IPS-NIHi7 (cell line): ENCODE measurements around the gene SMPDL3A.
"Not testable (repeated sequence)": the region's sequence is repeated elsewhere in the genome, so short reads cannot be mapped to it uniquely, and the experiment has no call there.

Experiments
- DNase-seq: peaks from one replicate; pipeline ENCODE4 v3.0.0; 2012; ENCODE audit warnings: mixed read lengths; ENCODE audit errors: extremely low spot score

SMPDL3A gene

DNA sequence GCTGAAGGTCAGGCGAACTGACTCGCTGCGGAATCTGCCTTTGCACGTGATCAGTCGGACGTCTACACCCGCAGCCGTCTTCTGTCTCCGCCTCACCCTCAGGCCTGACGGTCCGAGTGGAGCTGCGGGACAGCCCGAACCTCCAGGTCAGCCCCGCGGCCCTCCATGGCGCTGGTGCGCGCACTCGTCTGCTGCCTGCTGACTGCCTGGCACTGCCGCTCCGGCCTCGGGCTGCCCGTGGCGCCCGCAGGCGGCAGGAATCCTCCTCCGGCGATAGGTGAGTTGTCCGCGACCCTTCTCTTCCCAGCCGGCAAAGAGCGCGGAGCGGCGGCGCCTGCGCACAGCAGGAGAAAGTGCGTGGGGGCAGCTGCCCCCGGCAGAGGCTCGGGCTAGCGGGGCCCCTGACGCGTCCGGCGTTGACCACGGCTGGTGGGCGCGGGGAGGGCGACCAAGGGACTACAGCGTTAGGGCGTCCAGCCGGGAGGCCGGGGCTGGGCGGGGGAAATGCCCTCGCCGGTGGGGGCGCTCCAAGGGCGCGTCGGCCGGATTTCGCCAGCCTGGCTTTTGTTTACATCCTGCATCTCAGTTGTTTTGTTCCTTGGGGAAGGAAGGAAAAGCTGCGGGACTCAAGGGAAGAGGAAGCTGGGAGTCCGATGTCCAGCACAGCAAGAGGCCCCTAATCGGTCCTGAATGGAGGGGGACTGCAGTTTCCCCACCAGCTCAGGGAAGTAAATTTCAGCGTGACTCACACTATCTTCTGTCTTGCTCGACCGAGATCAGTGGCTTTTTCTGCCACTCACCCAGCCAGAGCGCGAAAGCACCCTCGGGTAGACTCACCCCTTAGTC lies at the start of gene SMPDL3A:
Gene SMPDL3A (plus strand): TSS at position 77 of the 846 bp plus-strand sequence. CDS start 89 bp downstream, at position 166.
- DNase-seq, result peak; percentile 78

- no peak for DNase-seq
These were observed 49.0 kb upstream of the SMPDL3A start for GRCh38 chr6:122740091-122740490.

- no peak for DNase-seq
These were observed 48.1 kb upstream of the SMPDL3A start for GRCh38 chr6:122740936-122741335.

DNA sequence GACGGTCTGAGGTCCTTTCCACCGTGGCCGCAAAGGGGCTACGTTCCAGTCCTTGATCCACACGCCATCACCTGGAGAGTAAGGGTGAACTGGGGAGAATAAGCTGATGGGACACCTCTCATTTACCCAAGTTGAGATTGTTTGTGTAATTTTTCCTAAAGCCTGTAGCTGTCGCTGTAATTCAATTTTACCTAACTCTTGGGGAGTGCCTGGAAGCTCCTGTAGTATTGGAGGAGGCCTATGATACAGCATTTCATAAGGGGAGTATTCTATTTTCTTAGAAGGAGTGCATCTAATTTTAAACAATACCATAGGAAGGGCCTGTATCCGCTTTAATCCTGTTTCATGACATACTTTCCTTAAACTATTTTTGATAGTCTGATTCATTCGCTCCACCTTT lies 44.8 kb upstream of the SMPDL3A start:
- not testable (repeated sequence) for DNase-seq

- not testable (repeated sequence) for DNase-seq
These were observed 44.2 kb upstream of the SMPDL3A start for GRCh38 chr6:122744856-122745255.

DNA sequence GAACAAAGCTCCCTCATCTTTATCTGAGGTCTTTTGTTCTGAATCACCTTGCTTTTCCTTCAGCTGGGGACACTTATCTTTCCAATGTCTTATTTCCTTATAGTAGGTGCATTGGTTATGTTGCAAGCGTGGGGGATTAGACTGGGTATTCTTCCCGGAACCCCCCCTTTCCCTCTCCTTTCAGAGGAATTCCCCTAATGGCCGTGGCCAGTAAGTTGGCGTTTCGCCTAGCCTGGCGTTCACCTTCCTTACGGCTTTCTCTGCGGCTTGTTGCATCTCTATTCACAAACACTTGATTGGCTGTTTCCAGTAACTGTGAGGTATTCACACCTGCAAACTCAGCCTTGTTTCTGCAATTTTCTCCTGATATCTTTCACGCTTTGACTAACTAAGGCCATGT lies 42.4 kb upstream of the SMPDL3A start:
- no peak for DNase-seq

DNA sequence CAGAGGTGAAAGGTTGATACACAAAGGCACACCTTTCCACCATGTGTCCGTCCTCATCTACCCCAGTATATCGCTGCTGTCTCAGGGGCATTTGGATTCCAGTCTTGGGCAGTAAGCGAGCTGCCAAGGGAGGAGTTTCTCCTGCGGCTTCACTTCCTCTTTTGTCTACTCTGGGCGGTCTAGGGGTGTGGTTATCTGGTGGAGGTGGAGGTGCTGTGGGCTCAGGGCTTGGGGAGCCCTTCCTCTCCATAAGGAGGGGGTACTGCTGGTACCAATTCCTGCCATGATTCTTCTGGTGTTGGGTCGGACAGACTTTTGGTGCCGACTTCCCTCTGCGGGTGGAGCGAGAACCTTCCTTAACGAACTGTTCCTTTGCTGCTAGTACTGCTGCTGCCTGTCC lies 41.5 kb upstream of the SMPDL3A start:
- DNase-seq, result no peak

GRCh38 chr6:122748945-122749344 lies 40.1 kb upstream of the SMPDL3A start:
- not testable (repeated sequence) for DNase-seq

DNA sequence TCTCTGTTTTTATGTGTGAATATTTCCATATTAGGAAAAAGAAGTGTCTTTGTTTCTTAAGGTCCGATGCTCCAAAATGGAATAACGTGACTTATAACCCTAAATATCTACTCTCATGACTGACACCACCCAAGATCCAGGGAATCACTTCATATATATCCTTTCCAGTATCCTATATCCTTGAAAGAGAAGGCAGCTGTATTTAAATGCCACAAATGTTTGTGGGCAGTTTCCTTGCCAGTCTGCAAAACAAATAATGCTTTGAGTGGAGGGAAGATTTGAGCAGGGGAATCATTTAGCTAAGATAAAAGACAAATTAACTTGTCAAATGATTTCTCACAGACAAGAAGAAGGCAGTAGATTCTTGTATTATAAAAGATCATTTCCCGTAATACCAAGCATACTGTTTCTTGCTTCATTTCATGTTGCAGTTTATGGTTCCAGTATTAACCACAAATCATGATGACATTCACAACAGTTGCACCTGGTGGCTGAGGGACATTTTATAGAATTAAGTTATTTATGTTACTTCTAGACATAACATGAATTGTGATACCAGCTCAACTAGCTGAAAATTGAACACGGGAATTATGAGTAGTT lies 39.5 kb upstream of the SMPDL3A start:
- DNase-seq, result no peak

GRCh38 chr6:122751326-122751725 lies 37.7 kb upstream of the SMPDL3A start:
- DNase-seq, result no peak

GRCh38 chr6:122752459-122752858 lies 36.6 kb upstream of the SMPDL3A start:
- DNase-seq, result no peak

- no peak for DNase-seq
These were observed 35.9 kb upstream of the SMPDL3A start for GRCh38 chr6:122753000-122753687.

- DNase-seq, result no peak
These were observed 35.4 kb upstream of the SMPDL3A start for GRCh38 chr6:122753688-122754056.

DNA sequence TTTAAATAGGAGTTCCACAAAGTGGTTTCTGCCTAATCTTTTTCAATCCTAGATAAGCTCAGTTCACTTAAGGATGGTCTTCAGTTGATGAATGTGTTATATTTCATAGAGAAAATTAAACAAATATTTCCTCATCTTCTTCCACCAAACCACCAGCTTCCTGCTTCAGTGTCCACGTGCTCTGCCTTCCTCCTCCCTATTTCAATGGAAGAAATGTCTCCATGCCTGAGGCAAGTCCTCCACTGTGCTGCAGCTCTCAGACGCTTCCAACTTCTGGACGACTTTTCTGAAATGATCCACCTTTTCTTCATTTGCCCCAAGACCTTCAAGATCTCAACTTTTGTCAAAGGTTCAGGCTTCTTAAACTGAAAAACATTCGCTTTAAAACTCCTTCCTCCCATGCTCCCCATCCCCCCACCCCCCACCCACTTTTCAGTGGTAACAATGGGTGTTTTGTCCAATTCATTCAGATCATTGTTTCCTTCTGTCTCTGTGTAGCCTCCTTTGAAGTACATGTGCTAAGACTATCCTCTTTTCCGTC lies 34.8 kb upstream of the SMPDL3A start:
- DNase-seq, result no peak

DNA sequence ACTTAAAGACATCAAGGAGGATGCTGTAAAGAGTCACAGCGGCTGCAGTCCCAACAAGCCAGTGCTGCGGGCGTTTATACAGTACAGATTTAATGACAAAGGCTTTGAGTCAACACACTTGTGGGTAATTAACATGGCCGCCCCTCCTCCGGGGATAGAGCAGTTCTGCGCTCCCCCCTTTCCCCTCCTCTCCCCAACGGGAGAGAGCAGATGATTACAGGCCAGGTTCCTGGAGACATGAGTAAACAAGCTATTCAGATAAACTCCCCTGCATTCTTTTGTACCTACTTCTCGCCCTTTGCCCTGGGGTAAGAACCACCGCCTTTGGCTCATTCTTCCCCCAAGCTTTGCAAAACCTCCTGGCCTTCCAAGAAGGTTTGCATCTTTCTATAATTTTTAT lies 33.2 kb upstream of the SMPDL3A start:
- DNase-seq, result no peak

GRCh38 chr6:122758927-122759334 lies 30.1 kb upstream of the SMPDL3A start:
- no peak for DNase-seq

- no peak for DNase-seq
These were observed 28.7 kb upstream of the SMPDL3A start for GRCh38 chr6:122760330-122760729.

GRCh38 chr6:122766256-122766655 lies 22.8 kb upstream of the SMPDL3A start:
- no peak for DNase-seq

- peak; percentile 25 for DNase-seq
These were observed 18.0 kb upstream of the SMPDL3A start for GRCh38 chr6:122770835-122771601.

DNA sequence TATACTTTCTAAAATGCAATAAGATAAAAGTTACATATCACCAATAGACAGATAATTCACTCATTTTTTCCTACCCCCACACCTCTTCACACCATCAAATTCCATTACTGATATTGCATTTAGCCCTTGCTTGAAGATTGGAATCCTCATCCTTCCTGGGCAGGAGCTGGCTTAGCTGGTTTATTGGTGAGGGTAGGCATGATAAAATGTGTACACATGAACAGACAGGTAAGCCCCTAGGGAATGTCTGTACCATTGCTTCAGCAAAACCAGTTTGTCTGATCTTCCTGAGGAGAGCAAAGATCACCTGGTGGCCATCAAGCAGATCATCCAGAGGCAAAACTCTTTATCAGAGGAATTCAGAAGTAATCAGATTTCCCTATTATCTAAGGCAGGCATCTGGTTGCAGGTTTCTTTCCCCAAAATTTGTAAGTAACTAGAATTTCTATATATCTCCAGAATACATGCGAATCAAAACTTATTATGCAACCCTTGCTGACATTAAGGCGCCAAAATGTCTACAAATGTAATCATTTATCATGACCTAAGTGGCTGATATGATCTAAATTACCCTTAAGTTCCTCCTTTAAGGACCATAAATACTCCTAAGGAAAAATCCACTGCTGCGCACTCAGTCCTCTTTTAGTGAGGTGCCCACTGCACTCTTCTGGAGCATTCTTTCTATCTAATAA lies 16.2 kb upstream of the SMPDL3A start:
- DNase-seq, result no peak

DNA sequence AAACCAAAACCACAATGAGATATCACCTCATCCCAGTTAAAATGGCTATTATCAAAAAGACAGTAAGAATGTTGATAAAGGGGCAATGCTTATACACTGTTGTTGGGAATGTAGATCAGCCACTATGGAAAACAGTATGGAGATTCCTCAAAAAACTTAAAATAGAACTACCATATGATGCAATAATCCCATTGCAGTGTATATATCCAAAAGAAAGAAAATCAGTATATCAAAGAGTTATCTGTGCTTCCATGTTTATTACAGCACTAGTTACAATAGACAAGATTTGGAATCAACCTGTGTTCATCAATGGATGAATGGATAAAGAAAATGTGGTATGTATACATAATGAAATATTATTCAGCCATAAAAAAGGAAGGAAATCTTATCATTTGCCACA lies 13.1 kb upstream of the SMPDL3A start:
- DNase-seq, result no peak
